ENCODE measurements around the gene RGS10.

RGS10 gene, protein sequence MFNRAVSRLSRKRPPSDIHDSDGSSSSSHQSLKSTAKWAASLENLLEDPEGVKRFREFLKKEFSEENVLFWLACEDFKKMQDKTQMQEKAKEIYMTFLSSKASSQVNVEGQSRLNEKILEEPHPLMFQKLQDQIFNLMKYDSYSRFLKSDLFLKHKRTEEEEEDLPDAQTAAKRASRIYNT

DNA sequence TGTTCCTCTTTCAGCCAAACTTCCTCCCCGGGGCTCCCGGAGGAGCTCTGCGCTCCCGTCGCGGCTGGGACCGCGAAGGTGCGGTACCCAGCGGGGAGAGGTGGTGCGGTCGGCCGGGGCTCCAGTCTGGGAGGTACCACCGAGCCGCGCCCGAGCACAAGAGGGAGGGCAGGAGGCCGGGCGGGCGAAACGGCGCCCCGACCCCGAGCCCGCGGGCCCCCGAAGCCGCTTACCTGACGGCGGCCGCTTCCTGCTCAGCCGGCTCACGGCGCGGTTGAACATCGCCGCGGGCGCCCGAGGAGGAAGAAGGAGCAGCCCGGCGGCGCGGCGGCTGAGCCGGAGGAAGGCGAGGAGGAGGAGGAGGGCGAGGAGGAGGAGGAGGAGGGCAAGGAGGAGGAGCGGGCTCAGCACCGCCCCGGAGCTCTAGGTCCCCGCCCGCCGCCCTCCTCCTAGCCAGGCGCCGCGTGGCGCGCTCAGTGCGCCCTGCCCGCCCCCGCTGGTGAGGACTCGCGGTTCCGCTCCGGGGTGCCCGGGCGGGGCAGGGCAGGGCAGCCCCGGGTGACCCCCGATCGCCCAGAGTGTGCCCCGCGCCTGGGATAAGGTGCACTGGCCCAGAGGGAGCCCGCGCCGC is at the start of gene RGS10:
Gene RGS10 (minus strand): TSS at position 363 of the 631 bp plus-strand sequence. CDS start 81 bp downstream, at position 282.
- in situ Hi-C loops (cut with MboI; ENCODE audit: low sequenced_read_pairs, unreplicated experiment), result no loop called here

DNA sequence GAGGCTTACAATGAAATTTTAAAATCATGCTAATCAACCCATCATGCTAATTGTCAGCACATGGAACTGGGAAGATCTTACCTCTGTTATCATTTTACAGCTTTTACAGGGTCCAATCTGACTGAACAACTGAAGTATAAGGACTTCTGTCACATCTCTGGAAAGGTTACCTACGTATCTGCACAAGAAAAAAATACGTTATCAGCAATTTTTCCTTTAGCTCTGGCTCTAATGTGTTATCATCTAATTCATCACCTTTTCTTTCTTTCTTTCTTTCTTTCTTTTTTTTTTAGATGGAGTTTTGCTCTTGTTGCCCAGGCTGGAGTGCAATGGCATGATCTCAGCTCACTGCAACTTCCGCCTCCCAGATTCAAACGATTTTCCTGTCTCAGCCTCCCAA is 45.6 kb upstream of the RGS10 start:
- no peak for DNase-seq (ENCODE audit: low spot score)
- TF ChIP-seq, protein P1, sequence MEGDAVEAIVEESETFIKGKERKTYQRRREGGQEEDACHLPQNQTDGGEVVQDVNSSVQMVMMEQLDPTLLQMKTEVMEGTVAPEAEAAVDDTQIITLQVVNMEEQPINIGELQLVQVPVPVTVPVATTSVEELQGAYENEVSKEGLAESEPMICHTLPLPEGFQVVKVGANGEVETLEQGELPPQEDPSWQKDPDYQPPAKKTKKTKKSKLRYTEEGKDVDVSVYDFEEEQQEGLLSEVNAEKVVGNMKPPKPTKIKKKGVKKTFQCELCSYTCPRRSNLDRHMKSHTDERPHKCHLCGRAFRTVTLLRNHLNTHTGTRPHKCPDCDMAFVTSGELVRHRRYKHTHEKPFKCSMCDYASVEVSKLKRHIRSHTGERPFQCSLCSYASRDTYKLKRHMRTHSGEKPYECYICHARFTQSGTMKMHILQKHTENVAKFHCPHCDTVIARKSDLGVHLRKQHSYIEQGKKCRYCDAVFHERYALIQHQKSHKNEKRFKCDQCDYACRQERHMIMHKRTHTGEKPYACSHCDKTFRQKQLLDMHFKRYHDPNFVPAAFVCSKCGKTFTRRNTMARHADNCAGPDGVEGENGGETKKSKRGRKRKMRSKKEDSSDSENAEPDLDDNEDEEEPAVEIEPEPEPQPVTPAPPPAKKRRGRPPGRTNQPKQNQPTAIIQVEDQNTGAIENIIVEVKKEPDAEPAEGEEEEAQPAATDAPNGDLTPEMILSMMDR (IDR thresholded peaks at IDR 0.05; ENCODE audit: borderline replicate concordance, control extremely low read depth, extremely low read depth, insufficient read depth, missing control alignments), result no peak
- in situ Hi-C loops (cut with MboI; ENCODE audit: low sequenced_read_pairs, unreplicated experiment), result no loop called here

More for the DNA sequence above, at the start of gene RGS10:
- peak; percentile 90 for DNase-seq (ENCODE audit: low spot score)
- TF ChIP-seq, protein P1 (IDR thresholded peaks at IDR 0.05; ENCODE audit: borderline replicate concordance, control extremely low read depth, extremely low read depth, insufficient read depth, missing control alignments), result no peak

DNA sequence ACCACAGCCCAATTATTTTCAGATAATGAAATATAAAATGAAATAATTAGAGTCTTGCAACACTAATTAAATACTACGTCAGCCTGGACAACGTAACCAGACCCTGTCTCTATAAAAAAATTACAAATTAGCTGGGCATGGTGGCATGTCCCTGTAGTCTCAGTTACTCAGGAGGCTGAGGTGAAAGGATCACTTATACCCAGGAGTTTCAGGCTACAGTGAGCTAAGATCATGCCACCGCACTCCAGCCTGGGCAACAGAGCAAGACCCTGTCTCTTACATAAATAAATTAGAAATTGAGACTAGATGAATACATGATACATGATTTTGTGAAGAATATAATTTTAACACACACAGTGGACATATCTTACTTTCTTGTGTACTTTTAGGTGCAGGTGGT is 35.8 kb upstream of the RGS10 start:
- DNase-seq (ENCODE audit: low spot score), result no peak
- TF ChIP-seq, protein P1 (IDR thresholded peaks at IDR 0.05; ENCODE audit: borderline replicate concordance, control extremely low read depth, extremely low read depth, insufficient read depth, missing control alignments), result no peak
- in situ Hi-C loops (cut with MboI; ENCODE audit: low sequenced_read_pairs, unreplicated experiment), result no loop called here

DNA sequence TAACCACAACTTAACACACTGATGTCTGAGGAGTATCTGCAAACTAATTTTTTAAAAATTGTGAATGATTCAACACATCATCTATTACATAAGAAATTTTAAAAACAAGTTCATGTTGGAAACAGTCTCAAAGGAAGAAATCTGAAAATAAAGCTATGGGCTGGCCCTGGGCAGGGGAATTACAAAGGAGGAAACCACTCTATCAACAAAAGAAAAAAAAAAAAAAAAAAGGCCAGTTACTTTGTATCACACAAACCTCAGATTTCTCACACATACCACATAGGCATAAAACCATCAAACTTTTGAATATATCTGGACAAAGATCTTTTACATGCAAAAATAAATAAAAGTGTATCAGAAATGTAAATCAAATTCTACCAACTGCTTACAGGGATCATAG is 33.5 kb upstream of the RGS10 start:
- DNase-seq (ENCODE audit: low spot score), result no peak
- TF ChIP-seq, protein P1 (IDR thresholded peaks at IDR 0.05; ENCODE audit: borderline replicate concordance, control extremely low read depth, extremely low read depth, insufficient read depth, missing control alignments), result no peak
- in situ Hi-C loops (cut with MboI; ENCODE audit: low sequenced_read_pairs, unreplicated experiment), result no loop called here

DNA sequence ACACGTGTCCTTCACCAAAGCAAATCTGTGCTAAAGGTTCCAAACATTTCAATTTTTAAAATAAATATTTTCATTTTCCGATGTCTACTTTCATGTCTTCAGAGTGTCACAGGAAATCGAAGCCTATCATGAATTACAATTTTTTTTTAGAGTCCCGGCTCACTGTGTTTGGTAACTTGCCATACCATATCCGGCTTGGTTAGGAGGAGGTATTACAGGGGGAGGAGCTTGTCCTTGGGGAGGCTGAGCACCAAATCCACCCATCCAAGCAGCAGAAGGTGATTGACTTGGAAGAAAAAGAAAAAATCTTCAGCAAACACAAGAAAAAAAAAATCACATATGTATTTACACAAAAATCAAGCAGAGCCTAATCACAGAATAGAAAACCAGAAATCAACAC is 33.0 kb upstream of the RGS10 start:
- DNase-seq (ENCODE audit: low spot score), result no peak
- in situ Hi-C loops (cut with MboI; ENCODE audit: low sequenced_read_pairs, unreplicated experiment), result no loop called here
- TF ChIP-seq, protein P1 (IDR thresholded peaks at IDR 0.05; ENCODE audit: borderline replicate concordance, control extremely low read depth, extremely low read depth, insufficient read depth, missing control alignments), result no peak

DNA sequence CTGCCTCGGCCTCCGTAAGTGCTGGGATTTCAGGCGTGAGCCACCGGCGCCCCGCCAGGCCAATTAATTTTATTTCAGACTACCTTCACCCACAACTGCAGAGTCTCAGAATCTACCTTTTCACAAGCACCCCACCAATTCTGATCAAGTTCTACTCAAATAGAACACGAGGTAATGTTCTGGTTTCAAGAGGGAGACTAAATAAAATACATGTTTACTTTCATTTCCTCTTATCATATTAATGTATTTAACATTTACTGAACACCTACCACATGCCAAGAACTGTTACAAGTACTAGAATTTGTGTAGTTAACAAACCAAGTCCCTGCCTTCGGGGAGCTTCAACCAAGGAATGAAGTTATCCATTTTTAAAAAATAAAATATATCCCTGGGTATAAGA is 25.5 kb upstream of the RGS10 start:
- DNase-seq (ENCODE audit: low spot score), result peak; percentile 42
- in situ Hi-C loops (cut with MboI; ENCODE audit: low sequenced_read_pairs, unreplicated experiment), result no loop called here
- TF ChIP-seq, protein P1 (IDR thresholded peaks at IDR 0.05; ENCODE audit: borderline replicate concordance, control extremely low read depth, extremely low read depth, insufficient read depth, missing control alignments), result no peak
